ENCODE data around the gene FEM1A. TPM values are rescaled to one million over a fixed set of nuclear protein-coding genes. Genes with fewer than 3 reads are reported as not detected.

Gene FEM1A, protein sequence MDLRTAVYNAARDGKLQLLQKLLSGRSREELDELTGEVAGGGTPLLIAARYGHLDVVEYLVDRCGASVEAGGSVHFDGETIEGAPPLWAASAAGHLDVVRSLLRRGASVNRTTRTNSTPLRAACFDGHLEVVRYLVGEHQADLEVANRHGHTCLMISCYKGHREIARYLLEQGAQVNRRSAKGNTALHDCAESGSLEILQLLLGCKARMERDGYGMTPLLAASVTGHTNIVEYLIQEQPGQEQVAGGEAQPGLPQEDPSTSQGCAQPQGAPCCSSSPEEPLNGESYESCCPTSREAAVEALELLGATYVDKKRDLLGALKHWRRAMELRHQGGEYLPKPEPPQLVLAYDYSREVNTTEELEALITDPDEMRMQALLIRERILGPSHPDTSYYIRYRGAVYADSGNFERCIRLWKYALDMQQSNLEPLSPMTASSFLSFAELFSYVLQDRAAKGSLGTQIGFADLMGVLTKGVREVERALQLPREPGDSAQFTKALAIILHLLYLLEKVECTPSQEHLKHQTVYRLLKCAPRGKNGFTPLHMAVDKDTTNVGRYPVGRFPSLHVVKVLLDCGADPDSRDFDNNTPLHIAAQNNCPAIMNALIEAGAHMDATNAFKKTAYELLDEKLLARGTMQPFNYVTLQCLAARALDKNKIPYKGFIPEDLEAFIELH
- total RNA-seq, result 18.2 and 18.7 TPM in 2 replicates
- total RNA-seq (2013), result 10.8 TPM
- polyA plus RNA-seq, result 5.1 and 5.8 TPM in 2 replicates
- 24.5 and 25.5 TPM in 2 replicates for polyA minus RNA-seq

DNA sequence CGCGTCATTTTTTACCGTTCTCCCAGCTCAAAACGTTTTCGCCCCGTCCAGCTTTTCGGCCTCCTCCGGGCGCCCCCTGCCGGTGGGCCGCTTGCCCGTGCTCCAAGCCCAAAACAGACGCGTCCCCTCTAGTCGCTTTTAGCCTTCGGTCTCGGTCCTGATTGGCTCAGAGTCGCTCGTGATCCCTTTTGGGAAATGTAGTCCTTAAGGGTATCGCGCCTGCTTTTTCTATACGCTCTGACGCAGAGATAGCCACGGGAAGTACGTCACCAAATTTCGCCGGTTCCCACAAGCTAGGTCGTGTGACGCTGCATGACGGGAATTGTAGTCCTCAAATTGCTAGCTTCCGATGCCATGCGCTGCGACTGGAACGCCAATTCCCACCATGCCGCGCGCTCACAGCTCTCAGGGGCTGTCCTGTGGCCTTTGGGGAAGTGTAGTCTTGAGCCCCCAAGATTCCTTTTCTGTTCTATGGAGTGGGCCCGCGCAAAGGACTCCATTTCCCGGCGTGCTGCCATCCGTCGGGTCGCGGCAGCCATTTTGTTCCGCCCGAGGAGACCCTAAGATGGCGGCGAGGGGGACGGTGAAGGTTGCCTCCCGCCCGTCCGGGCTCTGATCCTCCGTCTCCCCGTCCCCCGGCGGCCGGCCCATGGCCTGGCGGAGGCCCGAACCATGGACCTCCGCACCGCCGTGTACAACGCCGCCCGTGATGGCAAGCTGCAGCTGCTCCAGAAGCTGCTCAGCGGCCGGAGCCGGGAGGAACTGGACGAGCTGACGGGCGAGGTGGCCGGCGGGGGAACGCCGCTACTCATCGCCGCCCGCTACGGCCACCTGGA lies at the start of gene FEM1A:
Gene FEM1A, plus strand, starts transcription at position 552 of the 836 bp plus-strand sequence. Its CDS starts 121 bp downstream, at position 673.
- peak within 1 kb of the TSS; percentile 89 for H3K27ac Mint-ChIP-seq
- Histone ChIP-seq H3K4me1 (ENCODE audit: control insufficient read depth in 2 of 2, insufficient read depth in 2 of 2, low read length in 2 of 2) (peaks cover 8 to 22% of the 10 kb centered on the region in 2 donors), H3K9me3 (ENCODE audit: control extremely low read depth in 1 of 3, control insufficient read depth in 2 of 3, insufficient read depth in 1 of 3, low read length in 2 of 3) (peaks cover 0 to 4% (median 0%) of the 10 kb centered on the region in 3 donors), H3K9ac (ENCODE audit: low read length) (peak within 1 kb of the TSS; percentile 93), H3K27me3 (replicated peaks in 1 of 4; ENCODE audit: control extremely low read depth in 1 of 4, control insufficient read depth in 3 of 4, insufficient read depth in 4 of 4, low read length in 3 of 4) (no peaks in the 10 kb centered on the region), H3K36me3 (replicated peaks in 1 of 2; ENCODE audit: control extremely low read depth in 1 of 2, control insufficient read depth in 1 of 2, extremely low read depth in 1 of 2, insufficient read depth in 2 of 2, low read length in 1 of 2) (peaks cover 0 to 27% of the 10 kb centered on the region in 2 experiments), H2AFZ (ENCODE audit: insufficient read depth, low read depth, low read length, poor library complexity, severe bottlenecking) (peak within 1 kb of the TSS; percentile 98), H3K4me2 (replicated peaks; ENCODE audit: low read depth, low read length, poor library complexity, severe bottlenecking) (peak within 1 kb of the TSS; percentile 76), H4K20me1 (ENCODE audit: control insufficient read depth, insufficient read depth, low read length, poor library complexity, severe bottlenecking) (no peaks in the 10 kb centered on the region), H3K27ac (ENCODE audit: low read length in 2 of 2) (peak within 1 kb of the TSS; percentile 67 to 93), H3K79me2 (ENCODE audit: control insufficient read depth, insufficient read depth, low read length) (peaks cover 44% of the 10 kb centered on the region), H3K4me3 (ENCODE audit: control extremely low read depth in 1 of 5, extremely low read depth in 1 of 5, insufficient read depth in 1 of 5, low read depth in 2 of 5, low read length in 4 of 5) (peak within 1 kb of the TSS; percentile 48 to 79 (median 76))
- H3K9me3 Mint-ChIP-seq (ENCODE audit: insufficient read depth), result no peaks in the 10 kb centered on the region
- TF ChIP-seq EZH2 (IDR thresholded peaks at IDR 0.05; ENCODE audit: borderline replicate concordance, insufficient read depth, low read depth, low read length, poor library complexity, severe bottlenecking), result no peak
- TF ChIP-seq, protein P1, sequence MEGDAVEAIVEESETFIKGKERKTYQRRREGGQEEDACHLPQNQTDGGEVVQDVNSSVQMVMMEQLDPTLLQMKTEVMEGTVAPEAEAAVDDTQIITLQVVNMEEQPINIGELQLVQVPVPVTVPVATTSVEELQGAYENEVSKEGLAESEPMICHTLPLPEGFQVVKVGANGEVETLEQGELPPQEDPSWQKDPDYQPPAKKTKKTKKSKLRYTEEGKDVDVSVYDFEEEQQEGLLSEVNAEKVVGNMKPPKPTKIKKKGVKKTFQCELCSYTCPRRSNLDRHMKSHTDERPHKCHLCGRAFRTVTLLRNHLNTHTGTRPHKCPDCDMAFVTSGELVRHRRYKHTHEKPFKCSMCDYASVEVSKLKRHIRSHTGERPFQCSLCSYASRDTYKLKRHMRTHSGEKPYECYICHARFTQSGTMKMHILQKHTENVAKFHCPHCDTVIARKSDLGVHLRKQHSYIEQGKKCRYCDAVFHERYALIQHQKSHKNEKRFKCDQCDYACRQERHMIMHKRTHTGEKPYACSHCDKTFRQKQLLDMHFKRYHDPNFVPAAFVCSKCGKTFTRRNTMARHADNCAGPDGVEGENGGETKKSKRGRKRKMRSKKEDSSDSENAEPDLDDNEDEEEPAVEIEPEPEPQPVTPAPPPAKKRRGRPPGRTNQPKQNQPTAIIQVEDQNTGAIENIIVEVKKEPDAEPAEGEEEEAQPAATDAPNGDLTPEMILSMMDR (IDR thresholded peaks at IDR 0.05), result peak; percentile 98
- no peaks in the 10 kb centered on the region for H3K27me3 Mint-ChIP-seq
- H3K4me3 Mint-ChIP-seq, result peak within 1 kb of the TSS; percentile 84
- intact Hi-C loops (cut with micrococcal nuclease), result loop anchor here (1.0 to 10.0 kb wide), 10 partner anchors 24 to 1607 kb away; partner anchors contain the start of genes FZR1, MYDGF, NCLN and TNFAIP8L1
- peaks cover 30% of the 10 kb centered on the region for H3K4me1 Mint-ChIP-seq
- ATAC-seq (ENCODE audit: low read depth) (peak; percentile 94), DNase-seq (peak; percentile 100)
- POLR2A ChIA-PET, result interaction anchor here (0.6 to 1.6 kb wide), 10 partner anchors 19 to 1029 kb away, joined by 3 to 23 read pairs (median 3); partner anchors contain the start of genes DPP9, HDGFL2, MRPL54 and MYDGF
- under 1% methylated on average over 78 of the region's 80 CpGs for WGBS (ENCODE audit: insufficient coverage)
- CTCF ChIA-PET, result interaction anchor here (0.6 to 4.4 kb wide), 28 partner anchors 8 to 806 kb away, joined by 3 to 102 read pairs (median 4); partner anchors contain the start of genes DPP9, EEF2, KDM4B and SH3GL1
